ENCODE data around the gene C7orf25.

GRCh38 chr7:42950417-42950816 is 38.5 kb upstream of the C7orf25 start:
- no peak for TF ChIP-seq CTCF (conservative IDR thresholded peaks at IDR 0.05 in 1 of 2, IDR thresholded peaks at IDR 0.05 in 1 of 2; ENCODE audit: low read depth in 1 of 2, low read length in 2 of 2)
- no peak for TF ChIP-seq EZH2 (IDR thresholded peaks at IDR 0.05; ENCODE audit: low read length, missing control alignments)
